GM19043 (cell line): Measurements from ENCODE around the gene LGMN.
A peak's percentile ranks its signal among the peaks of the same experiment; 100 is the strongest.
"Not testable (repeated sequence)": the region's sequence is repeated elsewhere in the genome, so short reads cannot be mapped to it uniquely, and the experiment has no call there.

Source experiments
- ATAC-seq: cut with Tn5 transposase; IDR thresholded peaks from one replicate; pipeline ENCODE4 v1.9.1; 2021; ENCODE audit warnings: low read depth; ENCODE audit not compliant: unreplicated experiment

The LGMN gene

DNA sequence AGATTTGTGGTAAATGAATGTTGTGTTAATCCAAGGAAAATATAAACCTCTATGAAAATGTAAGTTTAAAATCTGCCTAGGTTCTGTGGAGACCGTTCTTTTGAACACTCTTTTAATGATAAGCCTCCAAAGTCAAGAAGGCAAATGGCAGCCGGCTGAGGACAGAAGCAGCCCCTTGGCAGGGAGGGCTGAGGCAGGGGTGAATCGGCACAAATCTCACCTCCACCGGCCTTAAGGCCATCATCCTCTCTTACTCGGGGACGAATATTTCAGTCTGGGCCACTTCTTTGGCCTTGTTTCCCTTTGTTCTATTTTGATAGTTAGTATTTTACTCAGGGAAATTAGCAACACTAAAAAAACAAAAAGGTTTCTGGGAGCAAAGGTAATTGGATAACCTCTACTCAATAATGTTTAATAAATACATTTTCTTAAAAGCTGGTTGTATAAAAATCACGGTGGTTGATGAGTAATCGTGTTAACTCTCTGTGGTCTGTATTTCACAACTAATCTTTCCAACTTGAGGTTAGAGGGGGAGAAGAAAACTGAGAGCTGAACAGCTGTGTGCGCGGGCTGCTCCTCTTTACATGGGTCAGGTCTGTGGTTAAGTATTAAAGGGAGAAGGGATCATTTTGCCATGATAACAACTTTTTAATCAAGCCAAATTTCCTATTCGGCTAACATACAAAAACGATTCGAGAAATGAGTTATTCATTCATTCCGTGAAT, 18.6 kb downstream of the LGMN start:
- peak; percentile 65 for ATAC-seq

DNA sequence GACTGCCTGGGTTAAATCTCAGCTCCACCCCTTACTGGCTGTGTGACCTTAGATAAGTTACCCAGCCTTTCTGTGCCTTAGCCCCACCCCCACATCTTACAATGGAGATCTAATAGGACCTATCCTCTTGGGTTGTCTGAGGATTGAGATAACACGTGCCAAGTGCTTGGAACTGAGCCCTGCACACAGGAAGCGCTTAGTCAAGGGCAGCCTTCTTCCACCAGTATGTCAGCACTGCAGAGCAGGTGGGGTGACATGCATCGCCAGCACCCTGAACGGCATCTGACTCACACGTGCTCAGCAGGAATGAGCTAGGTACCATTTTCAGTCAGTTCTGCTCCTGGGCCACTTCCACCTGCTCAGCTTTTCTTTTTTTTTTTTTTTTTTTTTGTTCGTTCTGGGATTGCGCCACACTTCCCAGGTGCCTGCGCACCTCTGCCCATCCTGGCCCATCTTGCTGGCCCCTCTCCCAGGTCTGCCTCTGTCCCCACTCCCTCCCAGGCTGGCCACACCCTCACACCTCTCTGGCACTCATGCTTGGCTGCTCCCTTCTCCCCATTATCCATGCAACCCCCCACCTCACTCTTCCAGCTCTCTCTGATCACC, 19.6 kb downstream of the LGMN start:
- ATAC-seq, result peak; percentile 72

DNA sequence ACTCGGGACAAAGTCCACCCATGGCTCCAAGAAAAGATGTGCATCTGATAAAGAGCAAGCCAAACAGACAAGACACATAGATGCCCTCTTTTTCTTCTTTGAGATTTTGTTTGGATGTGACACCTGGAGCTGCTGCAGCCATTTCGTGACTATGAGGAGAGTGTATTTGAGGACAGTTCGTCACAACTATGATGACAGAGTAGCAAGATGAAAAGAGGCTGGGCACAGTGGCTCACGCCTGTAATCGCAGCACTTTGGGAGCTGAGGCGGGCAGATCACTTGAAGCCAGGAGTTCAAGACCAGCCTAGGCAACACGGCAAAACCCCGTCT, 21.5 kb downstream of the LGMN start:
- ATAC-seq, result no peak

DNA sequence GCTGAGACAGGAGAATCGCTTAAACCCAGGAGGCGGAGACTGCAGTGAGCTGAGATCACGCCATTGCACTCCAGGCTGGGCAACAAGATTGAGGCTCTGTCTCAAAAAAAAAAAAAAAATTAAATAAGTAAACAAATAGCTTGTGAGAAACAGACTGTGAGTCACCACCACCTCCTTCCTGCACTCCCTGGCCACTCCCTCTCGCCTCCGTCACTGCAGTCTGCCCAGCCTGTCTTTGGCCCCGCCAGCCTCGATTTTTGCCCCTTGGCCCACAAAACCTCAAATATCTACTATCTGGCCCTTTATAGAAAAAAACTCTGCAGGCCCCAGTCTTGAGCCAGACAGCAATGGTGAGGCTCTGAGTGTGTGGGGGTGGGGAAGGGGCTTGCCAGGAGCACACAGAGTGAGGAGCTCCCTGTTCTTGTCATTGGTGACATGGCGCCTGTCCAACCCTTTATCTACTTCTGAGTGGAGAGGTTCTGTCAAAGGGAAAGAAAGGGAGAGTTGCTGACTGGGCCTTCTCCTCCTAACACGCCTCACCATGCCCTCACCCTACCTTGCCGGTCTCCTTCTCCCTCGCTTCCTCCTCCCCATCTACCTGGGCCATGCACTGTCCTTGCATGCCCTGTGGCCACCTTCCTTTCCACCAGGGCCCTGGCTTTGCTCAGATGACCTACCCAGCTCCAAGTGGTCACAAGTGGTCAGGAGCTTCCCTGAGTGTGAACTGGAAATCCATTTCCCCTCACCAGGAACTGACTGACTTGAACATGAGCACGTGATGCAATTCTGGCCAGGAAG, 22.1 kb downstream of the LGMN start:
- ATAC-seq, result no peak

DNA sequence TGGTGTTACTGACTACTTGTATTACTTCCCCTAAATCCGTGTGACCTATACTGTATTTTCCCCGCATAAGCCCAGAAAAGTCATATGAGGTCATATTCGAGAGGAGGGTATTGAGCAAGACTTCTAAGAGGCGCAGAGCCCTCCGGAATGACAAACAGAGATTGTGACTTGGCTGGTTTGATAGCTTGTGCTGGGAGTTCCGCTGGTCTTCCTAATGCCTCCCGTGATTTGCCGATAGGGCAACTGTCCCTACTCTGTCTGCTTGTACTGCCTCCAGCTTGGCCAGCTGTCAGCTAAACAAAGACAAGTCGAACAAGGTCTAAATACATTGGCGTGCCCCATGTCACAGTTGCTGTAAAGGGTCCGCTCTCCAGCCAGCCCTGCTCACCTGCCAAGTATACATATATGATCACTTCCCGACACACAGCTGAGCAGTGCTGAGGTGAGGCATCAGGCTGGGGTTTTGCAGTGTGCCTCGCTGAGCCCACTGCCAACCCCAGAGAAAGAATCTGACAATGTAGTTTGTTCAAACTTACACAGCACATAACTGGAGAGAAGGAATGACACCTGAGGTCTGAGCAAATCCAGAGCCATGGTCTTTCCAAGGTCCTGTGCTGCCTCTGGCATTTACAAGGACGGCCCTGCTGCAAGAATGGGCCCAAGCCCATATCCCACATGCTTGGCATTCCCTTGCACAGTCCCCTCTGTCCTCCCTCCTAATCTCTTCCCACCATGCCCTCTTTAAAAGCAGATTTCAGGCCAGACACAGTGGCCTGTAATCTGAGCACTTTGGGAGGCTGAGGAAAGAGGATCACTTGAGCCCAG, 23.7 kb downstream of the LGMN start:
- no peak for ATAC-seq

DNA sequence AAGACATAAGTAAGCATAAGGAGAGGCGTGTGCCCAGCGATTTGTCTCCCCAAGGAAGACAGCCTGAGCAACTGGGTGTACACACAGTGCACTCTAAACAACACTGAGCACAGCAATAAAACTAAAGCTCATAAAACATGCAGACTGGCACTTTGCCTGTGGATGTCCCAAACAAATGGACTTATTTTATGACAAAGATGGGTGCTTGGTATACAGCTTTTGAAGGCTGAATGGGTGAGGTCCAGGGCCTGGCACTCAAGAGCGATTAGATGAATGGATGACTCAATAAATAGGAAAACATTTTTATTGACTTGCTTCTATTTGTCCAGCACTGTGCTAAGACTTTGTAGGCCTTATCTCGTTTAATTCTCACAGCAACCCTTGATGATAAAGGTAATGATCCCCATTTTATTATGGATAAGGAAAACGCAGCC, 28.5 kb downstream of the LGMN start:
- ATAC-seq, result no peak

DNA sequence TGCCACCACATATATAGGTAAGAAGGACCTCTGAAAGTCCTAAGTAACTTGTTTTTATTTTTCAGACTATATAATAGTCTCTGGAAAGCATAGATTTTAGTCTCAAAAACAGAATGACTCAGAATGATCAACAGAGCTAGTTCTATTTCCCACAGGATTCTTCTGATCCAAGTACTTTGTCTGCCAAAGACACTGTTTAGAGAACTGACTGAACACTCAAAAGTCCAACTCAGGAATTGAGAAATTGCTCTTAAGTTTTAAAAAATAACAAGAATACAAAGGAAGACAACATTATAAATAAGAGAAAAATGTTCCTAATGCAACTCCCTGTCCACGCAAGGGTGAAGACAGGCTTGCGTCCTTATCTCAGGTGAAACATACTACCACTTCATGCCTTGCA, 29.0 kb downstream of the LGMN start:
- ATAC-seq, result no peak

DNA sequence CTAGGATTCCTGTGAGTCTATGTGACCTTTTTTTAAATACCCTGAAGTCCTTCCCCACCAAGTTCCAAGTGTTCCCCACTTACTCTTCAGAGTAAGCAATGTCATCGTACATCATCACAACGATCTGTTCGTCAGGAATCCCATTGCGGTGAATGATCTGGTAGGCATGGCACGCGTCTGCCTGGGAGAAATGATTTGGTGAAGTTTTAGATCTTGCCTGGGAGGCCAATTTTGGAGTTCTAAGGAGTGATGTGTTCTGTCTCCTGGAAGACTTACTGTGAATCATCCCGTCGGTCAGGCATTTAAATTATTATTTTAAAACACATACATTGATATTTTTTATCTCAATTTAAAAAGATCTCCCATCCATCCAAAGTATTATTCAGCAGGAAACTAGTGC, 29.8 kb downstream of the LGMN start:
- no peak for ATAC-seq

DNA sequence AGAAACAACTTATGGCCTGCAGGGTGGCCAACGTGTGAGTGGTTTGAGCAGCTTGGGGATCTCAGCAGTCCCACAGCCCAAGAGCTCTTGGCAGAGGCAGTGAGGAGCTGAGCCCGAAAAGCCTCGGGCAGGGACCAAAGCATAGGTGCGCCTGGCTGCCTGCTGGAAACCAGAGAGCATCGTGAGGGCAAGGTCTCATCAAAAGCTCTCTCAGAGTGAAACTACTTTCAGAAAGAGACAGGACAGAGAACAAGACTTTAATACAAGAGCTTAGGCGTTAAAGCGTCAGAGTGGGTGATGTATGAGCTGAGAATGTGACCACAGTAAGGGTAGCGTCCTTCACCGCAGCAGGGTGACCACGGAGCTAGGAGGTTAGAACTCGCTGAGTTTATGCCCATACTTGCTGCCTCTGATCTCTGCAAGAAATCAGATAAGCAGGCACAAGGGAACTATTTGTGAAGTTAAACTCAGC, 30.8 kb downstream of the LGMN start:
- no peak for ATAC-seq

DNA sequence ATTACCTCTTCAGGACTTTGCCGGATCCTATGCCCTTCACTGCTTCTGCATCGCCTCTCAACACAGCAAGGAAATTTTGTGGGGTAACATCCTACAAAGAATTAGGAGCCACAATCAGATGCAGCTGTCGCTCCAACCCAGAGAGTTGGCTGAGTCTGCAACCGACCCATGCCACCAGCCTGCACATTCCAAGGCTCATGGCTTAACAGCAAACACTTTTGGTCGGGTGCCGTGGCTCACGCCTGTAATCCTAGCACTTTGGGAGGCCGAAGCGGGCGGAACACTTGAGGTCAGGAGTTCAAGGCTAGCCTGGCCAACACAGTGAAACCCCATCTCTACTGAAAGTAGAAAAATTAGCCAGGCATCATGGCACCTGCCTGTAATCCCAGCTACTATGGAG, 32.3 kb downstream of the LGMN start:
- ATAC-seq, result no peak

DNA sequence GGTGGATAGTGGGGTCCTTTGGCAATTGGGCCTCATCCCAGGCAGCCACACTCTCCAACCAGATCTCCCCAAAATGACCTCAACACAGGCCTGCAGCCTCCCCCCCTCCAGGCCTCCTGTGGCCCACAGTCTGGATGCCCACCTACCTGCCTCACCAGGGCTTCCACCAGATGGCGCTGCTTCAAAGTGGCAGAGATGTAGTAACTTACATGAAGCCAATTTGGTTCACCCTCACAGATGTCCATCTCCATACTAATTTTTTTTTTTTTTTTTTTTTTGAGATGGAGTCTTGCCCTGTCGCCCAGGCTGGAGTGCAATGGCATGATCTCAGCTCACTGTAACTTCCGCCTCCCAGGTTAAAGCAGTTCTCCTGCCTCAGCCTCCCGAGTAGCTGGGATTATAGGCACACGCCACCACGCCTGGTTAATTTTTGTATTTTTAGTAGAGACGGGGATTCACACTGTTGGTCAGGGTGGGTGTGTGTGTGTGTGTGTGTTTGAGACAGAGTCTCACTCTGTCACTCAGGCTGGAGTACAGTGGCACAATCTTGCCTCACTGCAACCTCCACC, 33.6 kb downstream of the LGMN start:
- not testable (repeated sequence) for ATAC-seq

DNA sequence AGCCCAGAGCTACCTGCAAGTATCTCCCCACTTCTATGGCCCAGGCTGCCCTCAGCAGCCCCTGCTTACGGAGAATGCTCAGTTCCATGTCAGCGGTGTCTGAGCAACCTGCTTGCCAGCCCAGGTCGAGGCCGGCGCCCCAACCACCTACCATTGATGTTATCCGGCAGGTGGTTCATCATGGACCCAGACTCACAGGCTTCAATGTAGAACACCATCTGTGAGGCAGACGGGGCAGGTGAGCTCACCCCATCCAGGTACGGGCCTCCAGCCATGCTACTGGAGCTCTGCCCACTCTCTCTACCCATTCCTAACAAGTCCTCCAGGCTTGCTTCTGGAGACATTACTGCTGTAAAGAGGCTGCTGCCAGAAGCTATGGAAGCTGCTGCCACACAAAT, 35.8 kb downstream of the LGMN start:
- no peak for ATAC-seq

DNA sequence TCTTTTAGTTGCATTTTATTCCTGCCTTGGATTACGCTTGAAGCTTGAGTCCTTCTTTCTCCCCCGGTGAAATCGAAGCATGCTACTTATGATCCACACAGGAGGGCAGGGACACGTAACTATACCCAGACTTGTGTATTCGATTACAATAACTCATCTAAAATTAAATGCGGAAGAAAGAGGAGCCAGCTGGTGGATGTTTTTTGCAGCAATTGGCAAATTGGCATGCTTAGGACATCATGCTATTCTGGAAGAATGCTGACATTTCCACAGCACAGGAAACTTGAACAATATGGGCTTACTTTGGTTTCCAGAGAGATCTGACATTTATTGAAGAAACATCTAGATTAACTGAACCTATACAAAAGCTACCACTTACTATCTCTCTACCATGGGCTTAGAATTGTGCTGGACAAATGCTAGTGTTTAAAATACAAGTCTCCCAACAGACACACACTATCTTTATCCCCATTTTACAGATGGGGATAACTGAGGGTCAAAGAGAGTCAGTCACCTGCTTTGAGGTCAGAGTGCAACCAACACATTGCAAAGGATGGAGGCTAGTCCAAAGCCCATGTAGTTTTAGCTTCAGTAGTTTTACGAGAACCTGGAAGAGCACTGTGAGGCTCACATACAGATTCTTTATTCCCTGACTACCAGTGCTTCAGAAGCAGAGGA, 36.3 kb downstream of the LGMN start:
- ATAC-seq, result no peak

DNA sequence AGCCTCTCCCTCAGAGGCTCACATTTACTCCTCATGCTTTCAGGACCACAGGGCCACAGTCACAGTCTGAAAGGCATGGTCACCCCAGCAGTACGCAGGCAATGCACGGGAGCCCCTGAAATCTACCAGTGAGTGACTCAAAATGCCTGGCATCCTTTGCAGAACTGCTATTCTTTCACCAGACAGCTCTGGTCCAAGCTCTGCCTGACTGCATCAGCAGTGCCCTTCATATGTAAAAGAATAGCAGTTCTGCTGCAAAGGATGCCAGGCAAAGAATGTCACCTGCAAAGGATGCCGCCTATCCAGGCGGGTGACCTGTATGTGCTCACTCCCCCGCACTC, 38.5 kb downstream of the LGMN start:
- ATAC-seq, result no peak

DNA sequence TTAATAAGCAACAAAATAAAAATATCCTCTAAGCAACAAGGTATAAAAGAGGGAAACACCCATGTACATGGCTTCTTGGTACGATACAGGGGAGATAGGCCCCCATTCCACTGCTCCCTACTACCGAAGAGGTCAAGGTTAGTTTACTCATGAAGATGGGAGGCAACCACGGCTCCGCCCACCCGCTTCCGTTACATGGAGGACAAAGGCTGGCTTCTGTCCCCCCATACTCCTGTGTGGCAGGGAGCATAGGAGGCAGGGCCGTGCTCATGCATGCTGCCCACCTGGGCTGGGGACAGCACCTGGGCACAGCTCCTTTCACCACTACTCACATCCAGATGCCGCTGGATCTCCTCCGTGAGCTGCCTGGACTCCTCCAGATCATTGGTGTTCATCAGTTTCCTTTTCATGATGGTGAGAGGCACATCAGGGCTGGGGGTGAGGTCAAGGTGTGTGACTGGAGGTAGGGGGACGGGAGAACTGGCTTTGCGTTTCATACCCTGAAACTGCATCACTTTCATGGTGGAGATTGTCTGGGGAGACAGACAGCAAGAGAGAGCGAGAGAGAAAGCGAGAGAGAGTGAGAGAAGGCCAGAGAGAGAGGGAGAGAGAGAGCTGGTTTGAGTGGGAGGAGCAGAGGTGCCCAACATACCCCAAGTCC, 39.0 kb downstream of the LGMN start:
- no peak for ATAC-seq

DNA sequence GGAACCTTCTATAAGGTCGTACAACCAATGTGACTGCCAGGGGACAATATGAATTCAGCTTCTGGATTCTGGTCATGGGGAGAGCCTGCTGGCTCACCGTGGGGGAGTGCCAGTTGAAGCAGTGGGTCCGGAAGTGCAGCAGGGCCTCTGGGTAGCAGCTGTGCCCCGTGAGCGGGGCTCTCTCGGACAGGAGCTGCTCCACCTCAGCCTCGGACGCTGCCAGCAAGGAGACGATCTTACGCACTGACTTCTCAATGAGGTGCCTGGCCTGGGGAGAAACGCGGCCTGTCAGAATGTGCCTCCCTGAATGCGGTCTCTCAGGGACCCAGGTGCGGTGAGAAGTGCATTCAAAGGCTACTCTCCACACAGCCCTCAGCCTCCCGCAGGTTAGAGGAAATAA, 42.0 kb downstream of the LGMN start:
- ATAC-seq, result no peak

DNA sequence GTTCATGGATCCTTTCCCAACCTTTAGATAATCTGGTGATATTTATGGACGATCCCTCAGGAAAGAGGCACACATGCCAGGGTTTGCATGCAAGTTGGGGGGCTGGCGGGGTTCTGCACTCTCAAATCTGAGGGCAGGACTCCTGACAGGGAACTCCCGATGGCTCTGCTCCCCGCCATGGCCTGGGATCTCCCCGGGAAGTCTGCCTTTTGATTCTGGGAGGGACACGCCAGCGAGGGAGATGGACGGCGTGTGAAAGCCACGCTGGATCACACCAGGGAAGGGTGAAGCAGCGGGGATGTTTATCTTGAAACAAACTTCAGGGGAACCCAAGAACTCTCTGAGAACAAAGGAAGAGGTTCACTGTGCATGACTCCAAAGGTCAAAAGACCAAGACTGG, 43.6 kb downstream of the LGMN start:
- ATAC-seq, result no peak

DNA sequence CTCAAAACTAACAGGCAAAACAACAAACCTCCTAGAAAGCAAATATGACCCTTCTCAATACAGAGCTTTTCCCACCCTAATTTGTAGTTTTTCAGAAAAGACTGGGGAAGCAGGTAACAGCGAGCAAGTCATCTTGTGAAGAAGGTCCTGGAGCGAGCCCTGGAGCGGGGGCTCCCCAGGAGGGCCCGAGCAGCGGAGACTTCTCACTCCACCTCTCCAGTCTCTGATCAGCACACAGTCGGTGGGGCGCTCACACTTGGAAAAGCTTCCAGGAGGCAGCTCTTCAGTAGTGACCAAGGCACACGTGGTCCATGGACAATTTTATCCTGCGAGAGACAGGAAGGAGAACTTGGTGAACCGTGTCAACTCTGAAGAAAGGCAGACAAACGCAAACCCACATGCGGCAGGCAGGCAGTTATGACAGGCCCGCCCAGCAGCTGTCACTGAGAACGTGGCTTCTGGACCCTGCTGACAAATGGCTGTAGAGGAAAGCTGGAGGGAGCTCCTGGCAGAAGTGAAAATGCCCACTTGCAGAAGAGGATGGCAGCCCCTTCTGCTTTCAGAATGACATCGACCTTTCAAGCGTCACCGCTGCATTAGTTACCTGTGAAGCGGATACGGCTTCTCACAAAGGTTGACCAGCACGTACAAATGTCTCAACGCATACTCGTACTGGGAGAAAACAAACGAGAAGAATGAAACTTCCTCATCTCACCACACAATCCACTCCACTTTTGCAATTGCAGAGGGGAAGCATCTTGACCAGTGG, 44.2 kb downstream of the LGMN start:
- ATAC-seq, result peak; percentile 97

DNA sequence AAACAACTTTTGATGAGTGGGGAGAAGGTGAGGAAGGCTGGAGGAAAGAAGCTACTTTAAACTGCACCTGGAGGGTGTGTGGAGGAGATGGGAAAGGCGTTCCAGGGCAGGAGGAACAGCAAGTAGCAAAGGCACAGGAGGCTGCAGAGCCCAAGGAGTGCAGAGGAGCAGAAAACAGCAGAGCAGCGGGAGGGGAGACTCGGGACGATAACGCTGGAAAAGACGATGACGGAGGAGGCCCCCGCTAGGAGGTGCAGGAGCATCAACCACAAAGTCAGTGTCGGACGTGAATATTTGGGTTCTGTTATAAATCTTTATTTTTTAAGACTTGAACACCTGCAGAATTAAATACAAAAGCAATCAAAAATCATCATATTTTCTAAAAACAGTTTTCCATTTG, 44.9 kb downstream of the LGMN start:
- no peak for ATAC-seq
